Esophagus squamous epithelium (tissue), 5 donors: ENCODE results near the gene IL1RAPL1. TPM values are rescaled to one million over a fixed set of nuclear protein-coding genes. Genes with fewer than 3 reads are reported as not detected.

Source experiments
- DNase-seq: peaks from one replicate; lab custom pipeline; 2025; lab: John Stamatoyannopoulos, UW
- H3K27ac ChIP-seq, 4 donors: fragments of 200-600 bp; sonication (generic); one replicate each; pipeline ENCODE4 v1.5.1; 2016 to 2019; ENCODE audit warnings: mild to moderate bottlenecking in 1 of 4
- H3K27me3 ChIP-seq, 4 donors: fragments of 200-600 bp; sonication (generic); 1 replicate in 3 of 4; 2 replicates in 1 of 4; pipeline versions ENCODE4 v1.5.1 to v1.6.0; 2017 to 2021; ENCODE audit warnings: antibody characterized with exemption in 1 of 4
- H3K36me3 ChIP-seq, 3 donors: fragments of 200-600 bp; sonication (generic); one replicate each; pipeline ENCODE4 v1.5.1; 2016 to 2019
- H3K4me1 ChIP-seq, 3 donors: fragments of 200-600 bp; sonication (generic); one replicate each; pipeline ENCODE4 v1.5.1; 2017 to 2019
- H3K4me3 ChIP-seq, 4 donors: fragments of 200-600 bp; sonication (generic); 1 replicate in 3 of 4; 2 replicates in 1 of 4; pipeline ENCODE4 v1.5.1; 2016 to 2019; ENCODE audit warnings: mild to moderate bottlenecking in 2 of 4, moderate library complexity in 1 of 4
- H3K9me3 ChIP-seq, 3 donors: fragments of 200-600 bp; sonication (generic); one replicate each; pipeline ENCODE4 v1.5.1; 2016 to 2019
- POLR2A ChIP-seq, 4 donors: fragments of 450-650 bp; IDR thresholded peaks; one replicate each; pipeline ENCODE4 v1.6.1; 2017; ENCODE audit warnings: antibody characterized with exemption in 4 of 4, mild to moderate bottlenecking in 4 of 4, moderate library complexity in 3 of 4
- WGBS, 2 donors: methylation state at CpG; one replicate each; pipeline ENCODE4 v1.1.5; 2018; 5-methylcytosine and 5-hydroxymethylcytosine counted together
- intact Hi-C: fragments of 100-400 bp; cut with DNase I; formaldehyde crosslinking; loops from one replicate; pipeline ENCODE4 v1.15.0; 2022
- total RNA-seq, 4 donors: library from RNA; depleted of rRNA; stranded (reverse); fragments of >200 nt; gene quantifications; one replicate each; pipeline ENCODE4 v1.1.0, GENCODE V29; 2016
- TF ChIP-seq, protein P1 (sequence below), 6 experiments: fragments of 450-650 bp in 4 of 6; fragments of 200-600 bp in 2 of 6; sonication (generic) in 2 of 6; IDR thresholded peaks; one replicate each; pipeline ENCODE4 v1.5.1; 2016 to 2019; ENCODE audit warnings: antibody characterized with exemption in 6 of 6, mild to moderate bottlenecking in 4 of 6, moderate library complexity in 4 of 6
- donor health status: DM: yes; HTN: yes; CAD: no.

Gene IL1RAPL1
- total RNA-seq, 4 donors from 2014 or later: 0.09 to 0.19 (median 0.13) TPM; not detected in 1

DNA sequence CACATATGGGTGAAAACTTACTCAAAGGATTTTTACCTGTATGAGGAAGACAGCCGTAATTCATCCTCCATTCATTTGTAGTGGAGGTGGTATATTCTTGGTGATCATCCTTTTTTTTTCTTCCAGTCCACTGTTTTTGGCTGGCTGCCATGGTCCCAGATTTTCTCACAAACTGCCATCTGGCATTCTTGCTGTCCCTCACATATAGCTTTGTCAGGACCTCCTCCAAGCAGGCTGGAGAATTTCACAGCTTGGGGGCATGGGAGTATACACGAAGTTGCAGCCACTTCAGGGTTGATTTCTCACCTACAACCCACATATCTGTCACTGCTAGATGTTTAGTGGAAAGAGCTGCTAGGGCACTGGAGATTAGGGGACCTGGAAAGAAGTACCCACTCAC lies 401.0 kb downstream of the IL1RAPL1 start:
- H3K36me3 ChIP-seq: no peaks in the 10 kb centered on the region
- intact Hi-C loops: no loop called here
- TF ChIP-seq, protein P1, sequence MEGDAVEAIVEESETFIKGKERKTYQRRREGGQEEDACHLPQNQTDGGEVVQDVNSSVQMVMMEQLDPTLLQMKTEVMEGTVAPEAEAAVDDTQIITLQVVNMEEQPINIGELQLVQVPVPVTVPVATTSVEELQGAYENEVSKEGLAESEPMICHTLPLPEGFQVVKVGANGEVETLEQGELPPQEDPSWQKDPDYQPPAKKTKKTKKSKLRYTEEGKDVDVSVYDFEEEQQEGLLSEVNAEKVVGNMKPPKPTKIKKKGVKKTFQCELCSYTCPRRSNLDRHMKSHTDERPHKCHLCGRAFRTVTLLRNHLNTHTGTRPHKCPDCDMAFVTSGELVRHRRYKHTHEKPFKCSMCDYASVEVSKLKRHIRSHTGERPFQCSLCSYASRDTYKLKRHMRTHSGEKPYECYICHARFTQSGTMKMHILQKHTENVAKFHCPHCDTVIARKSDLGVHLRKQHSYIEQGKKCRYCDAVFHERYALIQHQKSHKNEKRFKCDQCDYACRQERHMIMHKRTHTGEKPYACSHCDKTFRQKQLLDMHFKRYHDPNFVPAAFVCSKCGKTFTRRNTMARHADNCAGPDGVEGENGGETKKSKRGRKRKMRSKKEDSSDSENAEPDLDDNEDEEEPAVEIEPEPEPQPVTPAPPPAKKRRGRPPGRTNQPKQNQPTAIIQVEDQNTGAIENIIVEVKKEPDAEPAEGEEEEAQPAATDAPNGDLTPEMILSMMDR (IDR thresholded peaks at IDR 0.05): no peak
- TF ChIP-seq POLR2A (IDR thresholded peaks at IDR 0.05): no peak
- no peaks in the 10 kb centered on the region for H3K4me1 ChIP-seq
- 41 to 87% methylated on average over 1 to 2 of the region's 2 CpGs for WGBS, 2 donors
- no peak for DNase-seq
- H3K27me3 ChIP-seq: no peaks in the 10 kb centered on the region
- no peaks in the 10 kb centered on the region for H3K9me3 ChIP-seq
- H3K27ac ChIP-seq: no peak overlapping the region
- H3K4me3 ChIP-seq: no peak overlapping the region

GRCh38 chrX:28997706-28998463 lies 410.6 kb downstream of the IL1RAPL1 start:
- TF ChIP-seq, protein P1 (IDR thresholded peaks at IDR 0.05): no peak
- TF ChIP-seq POLR2A (IDR thresholded peaks at IDR 0.05): no peak
- Histone ChIP-seq H3K36me3 (no peaks in the 10 kb centered on the region), H3K4me3 (no peak overlapping the region), H3K27me3 (no peaks in the 10 kb centered on the region), H3K4me1 (no peaks in the 10 kb centered on the region), H3K9me3 (no peaks in the 10 kb centered on the region), H3K27ac (no peak overlapping the region)
- no peak for DNase-seq
- intact Hi-C loops: no loop called here
- 41% methylated on average over 1 of the region's 1 CpG; no CpG with 5 or more reads in 1 of the 2 donors for WGBS, 2 donors

DNA sequence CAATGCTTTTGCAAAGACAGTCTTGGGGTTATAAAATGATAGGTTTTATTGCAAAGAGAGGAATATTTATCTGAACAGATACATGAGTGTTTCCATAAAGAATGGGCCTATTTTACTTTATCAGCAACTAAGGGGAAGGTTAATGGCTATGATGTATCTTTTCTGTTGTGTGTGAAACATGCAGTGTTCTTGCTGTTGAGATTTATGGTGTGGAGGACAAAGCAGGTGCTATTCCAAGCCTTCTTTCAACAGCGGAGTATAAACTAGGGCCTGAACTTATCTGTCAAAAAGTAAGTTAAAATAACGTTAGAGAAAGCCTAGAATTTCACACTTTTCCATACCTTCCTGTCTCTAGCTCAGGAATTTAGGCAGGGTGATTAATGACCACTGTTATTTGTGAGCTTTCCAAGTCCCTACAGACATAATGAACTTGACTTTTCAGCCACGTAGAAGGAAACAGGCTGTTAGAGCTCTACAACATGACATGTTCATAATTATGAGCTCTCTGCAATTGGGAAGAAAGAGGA lies 411.4 kb downstream of the IL1RAPL1 start:
- Histone ChIP-seq H3K9me3 (no peaks in the 10 kb centered on the region), H3K36me3 (no peaks in the 10 kb centered on the region), H3K27ac (no peak overlapping the region), H3K27me3 (no peaks in the 10 kb centered on the region), H3K4me1 (no peaks in the 10 kb centered on the region), H3K4me3 (no peak overlapping the region)
- 39 to 42% methylated on average over 3 of the region's 3 CpGs for WGBS, 2 donors
- no peak for DNase-seq
- TF ChIP-seq, protein P1 (IDR thresholded peaks at IDR 0.05): no peak
- TF ChIP-seq POLR2A (IDR thresholded peaks at IDR 0.05): no peak
- intact Hi-C loops: no loop called here

GRCh38 chrX:29012867-29013266 lies 425.6 kb downstream of the IL1RAPL1 start:
- TF ChIP-seq, protein P1 (IDR thresholded peaks at IDR 0.05): no peak
- no peak for TF ChIP-seq POLR2A (IDR thresholded peaks at IDR 0.05)
- no peaks in the 10 kb centered on the region for H3K36me3 ChIP-seq
- DNase-seq: no peak
- no peaks in the 10 kb centered on the region for H3K27me3 ChIP-seq
- no peaks in the 10 kb centered on the region for H3K9me3 ChIP-seq
- intact Hi-C loops: no loop called here
- H3K27ac ChIP-seq: no peak overlapping the region
- H3K4me3 ChIP-seq: no peak overlapping the region
- no peaks in the 10 kb centered on the region for H3K4me1 ChIP-seq

DNA sequence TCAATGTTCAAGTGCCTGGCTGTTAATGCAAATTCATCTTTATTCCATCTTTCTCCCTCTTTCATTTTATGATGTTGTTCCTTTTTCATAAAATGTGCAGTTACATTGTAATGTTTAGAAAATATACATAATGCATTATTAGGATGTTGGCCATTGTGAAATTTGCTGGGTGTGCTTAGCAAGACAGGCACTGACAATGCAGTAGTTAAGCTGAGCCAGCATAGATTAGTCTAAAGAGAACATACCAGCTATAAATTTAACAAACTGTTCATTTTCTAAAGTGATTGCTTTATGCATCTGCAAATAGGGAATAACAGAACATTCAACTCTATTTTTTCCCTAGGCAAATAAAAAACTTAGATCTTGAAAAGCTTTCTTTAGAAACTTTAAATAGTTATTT lies 436.0 kb downstream of the IL1RAPL1 start:
- intact Hi-C loops: no loop called here
- Histone ChIP-seq H3K36me3 (no peaks in the 10 kb centered on the region), H3K27me3 (no peaks in the 10 kb centered on the region), H3K4me3 (no peak overlapping the region), H3K27ac (no peak overlapping the region), H3K4me1 (peaks cover 0 to 8% (median 0%) of the 10 kb centered on the region in 3 donors), H3K9me3 (no peaks in the 10 kb centered on the region)
- TF ChIP-seq, protein P1 (IDR thresholded peaks at IDR 0.05): no peak
- TF ChIP-seq POLR2A (IDR thresholded peaks at IDR 0.05): no peak
- no peak for DNase-seq
